GM23338 (cell line): ENCODE results near the gene OPN3. TPM values are rescaled to one million over a fixed set of nuclear protein-coding genes. Genes with fewer than 3 reads are reported as not detected.

Experiments used
- ATAC-seq: fragments of 200-7000 bp; cut with Tn5 transposase; 3 replicates; pipeline ENCODE4 v1.9.1; 2020
- DNase-seq: peaks from one replicate; pipeline ENCODE4 v3.0.0-alpha.2; 2015; ENCODE audit warnings: low spot score
- H2AFZ ChIP-seq: fragments of 200-600 bp; sonication (generic); 2 replicates; pipeline ENCODE4 v1.8.0; 2016; ENCODE audit warnings: antibody characterized with exemption, mild to moderate bottlenecking, moderate library complexity
- H3F3A ChIP-seq: fragments of 200-600 bp; sonication (generic); replicated peaks from 2 replicates; pipeline ENCODE4 v1.8.0; 2017; ENCODE audit warnings: antibody characterized with exemption, mixed run types, low read depth
- H3K27ac ChIP-seq: fragments of 200-600 bp; sonication (generic); 2 replicates; pipeline ENCODE4 v1.6.1; 2016; ENCODE audit warnings: low read depth
- H3K27me3 ChIP-seq: fragments of 200-600 bp; sonication (generic); 2 replicates; pipeline ENCODE4 v1.8.0; 2016; ENCODE audit warnings: mild to moderate bottlenecking, mixed run types, moderate library complexity; ENCODE audit not compliant: insufficient read depth
- H3K36me3 ChIP-seq: fragments of 200-600 bp; sonication (generic); 2 replicates; pipeline ENCODE4 v1.8.0; 2016; ENCODE audit warnings: mild to moderate bottlenecking; ENCODE audit not compliant: insufficient read depth
- H3K4me1 ChIP-seq: fragments of 200-600 bp; sonication (generic); 2 replicates; pipeline ENCODE4 v1.8.0; 2016; ENCODE audit warnings: mild to moderate bottlenecking, moderate library complexity; ENCODE audit not compliant: insufficient read depth
- H3K4me2 ChIP-seq: fragments of 200-600 bp; sonication (generic); 2 replicates; pipeline ENCODE4 v1.7.1; 2017; ENCODE audit warnings: mixed run types
- H3K4me3 ChIP-seq: fragments of 200-600 bp; sonication (generic); 2 replicates; pipeline ENCODE4 v1.6.1; 2016; ENCODE audit warnings: mixed run types
- H3K79me2 ChIP-seq: fragments of 200-600 bp; sonication (generic); replicated peaks from 2 replicates; pipeline ENCODE4 v1.8.0; 2017; ENCODE audit warnings: mild to moderate bottlenecking; ENCODE audit not compliant: insufficient read depth
- H3K9me2 ChIP-seq: fragments of 200-600 bp; sonication (generic); 2 replicates; pipeline ENCODE4 v1.8.0; 2017; ENCODE audit not compliant: insufficient read depth
- H4K20me1 ChIP-seq: fragments of 200-600 bp; sonication (generic); replicated peaks from 2 replicates; pipeline ENCODE4 v1.8.0; 2017; ENCODE audit warnings: mild to moderate bottlenecking; ENCODE audit not compliant: insufficient read depth
- H3K27ac Mint-ChIP-seq: 2 replicates; pipeline ENCODE4 v1.8.0; 2020; ENCODE audit warnings: inconsistent platforms, mild to moderate bottlenecking, moderate library complexity, mixed read lengths
- H3K27me3 Mint-ChIP-seq: 3 replicates; pipeline ENCODE4 v1.8.0; 2022; ENCODE audit warnings: low read depth, mild to moderate bottlenecking, moderate library complexity, mixed read lengths, inconsistent platforms; ENCODE audit not compliant: insufficient read depth, poor library complexity
- H3K36me3 Mint-ChIP-seq: 3 replicates; pipeline ENCODE4 v1.8.0; 2021; ENCODE audit warnings: low read depth, mild to moderate bottlenecking, inconsistent platforms, moderate library complexity, mixed read lengths
- H3K4me1 Mint-ChIP-seq: 3 replicates; pipeline ENCODE4 v1.8.0; 2020; ENCODE audit warnings: mild to moderate bottlenecking, inconsistent platforms, mixed read lengths
- H3K4me3 Mint-ChIP-seq: 3 replicates; pipeline ENCODE4 v1.8.0; 2021; ENCODE audit warnings: moderate library complexity, mild to moderate bottlenecking, inconsistent platforms, mixed read lengths
- H3K9me3 Mint-ChIP-seq: 3 replicates; pipeline ENCODE4 v1.8.0; 2020; ENCODE audit warnings: moderate library complexity, mild to moderate bottlenecking, inconsistent platforms, mixed read lengths
- CREB1 ChIP-seq: fragments of 250-450 bp; sonication (Bioruptor Pico); IDR thresholded peaks from 2 replicates; pipeline ENCODE4 v1.5.0; 2020; ENCODE audit warnings: low read depth, mild to moderate bottlenecking, moderate library complexity
- CTCF ChIP-seq, 2 experiments: fragments of 200-600 bp in 1 of 2; sonication (generic) in 1 of 2; conservative IDR thresholded peaks; 2 replicates each; pipeline versions ENCODE4 v1.5.1 to v1.6.1; 2016 to 2017; ENCODE audit warnings: antibody characterized with exemption in 2 of 2, low read depth in 2 of 2, mild to moderate bottlenecking in 2 of 2, moderate library complexity in 1 of 2
- ETS1 ChIP-seq: IDR thresholded peaks from 2 replicates; pipeline ENCODE4 v1.6.1; 2016; ENCODE audit warnings: antibody characterized with exemption
- EZH2 ChIP-seq: fragments of 200-600 bp; sonication (generic); IDR thresholded peaks from one replicate; pipeline ENCODE4 v1.8.0; 2017; ENCODE audit warnings: antibody characterized with exemption, mild to moderate bottlenecking, low read depth; ENCODE audit not compliant: unreplicated experiment
- EZH2phosphoT487 ChIP-seq: fragments of 200-600 bp; sonication (generic); IDR thresholded peaks from one replicate; pipeline ENCODE4 v1.8.1; 2018; ENCODE audit warnings: antibody characterized with exemption; ENCODE audit not compliant: unreplicated experiment
- JUNB ChIP-seq: IDR thresholded peaks from one replicate; pipeline ENCODE4 v1.6.1; 2016; ENCODE audit warnings: antibody characterized with exemption; ENCODE audit not compliant: unreplicated experiment
- NANOG ChIP-seq: IDR thresholded peaks from 2 replicates; pipeline ENCODE4 v1.6.1; 2016; ENCODE audit warnings: antibody characterized with exemption, borderline replicate concordance
- POLR2AphosphoS5 ChIP-seq: IDR thresholded peaks from 2 replicates; pipeline ENCODE4 v1.6.1; 2016; ENCODE audit warnings: antibody characterized with exemption, low read depth
- REST ChIP-seq: IDR thresholded peaks from one replicate; pipeline ENCODE4 v1.6.1; 2018; ENCODE audit warnings: antibody characterized with exemption; ENCODE audit not compliant: unreplicated experiment
- STAT1 ChIP-seq: IDR thresholded peaks from one replicate; pipeline ENCODE4 v1.6.1; 2016; ENCODE audit warnings: antibody characterized with exemption; ENCODE audit not compliant: unreplicated experiment
- ZNF114 ChIP-seq: fragments of 250-450 bp; sonication (Bioruptor Pico); IDR thresholded peaks from 2 replicates; pipeline ENCODE4 v1.5.0; 2020; ENCODE audit warnings: mild to moderate bottlenecking, moderate library complexity
- ZNF331 ChIP-seq: fragments of 250-450 bp; sonication (Bioruptor Pico); IDR thresholded peaks from 2 replicates; pipeline ENCODE4 v1.5.0; 2020; ENCODE audit warnings: low read depth, mild to moderate bottlenecking, moderate library complexity
- ZNF462 ChIP-seq: fragments of 250-450 bp; sonication (Bioruptor Pico); IDR thresholded peaks from 2 replicates; pipeline ENCODE4 v1.5.0; 2020; ENCODE audit warnings: mild to moderate bottlenecking, moderate library complexity
- polyA plus RNA-seq: library from polyadenylated mRNA; unstranded; fragments of >200 nt; fragmentation: Nextera tagmentation; extraction: Ambion mirVana; gene quantifications from 2 replicates; pipeline ENCODE4 v1.2.1, GENCODE V29; 2016
- total RNA-seq: library from RNA; depleted of rRNA; stranded (reverse); fragments of >200 nt; shearing (Covaris generic); gene quantifications from 2 replicates; pipeline ENCODE4 v1.2.3, GENCODE V29; 2014

Gene OPN3
- total and polyA plus RNA-seq, 2 experiments from 2014 or later = 23.7 to 46.8 TPM

- Histone ChIP-seq H3K36me3 (peaks cover 5% of the 10 kb centered on the region; the same call in 1 of the 2 replicates), H3K79me2 (peaks cover 89% of the 10 kb centered on the region), H3K4me3 (no peak overlapping the region), H3F3A (no peaks in the 10 kb centered on the region), H3K9me2 (no peaks in the 10 kb centered on the region), H3K4me1 (peaks cover 26% of the 10 kb centered on the region), H4K20me1 (peaks cover 14% of the 10 kb centered on the region), H3K27me3 (no peaks in the 10 kb centered on the region), H3K27ac (no peak overlapping the region), H2AFZ (no peak overlapping the region), H3K4me2 (no peak overlapping the region)
- no peak for TF ChIP-seq CTCF (conservative IDR thresholded peaks at IDR 0.05; ENCODE audit: low read depth in 2 of 2)
- TF ChIP-seq ZNF331 (CRISPR knock-in tag) = no peak
- no peak for TF ChIP-seq EZH2phosphoT487
- TF ChIP-seq ETS1 = no peak
- TF ChIP-seq ZNF462 (CRISPR knock-in tag) = no peak
- no peak for TF ChIP-seq ZNF114 (CRISPR knock-in tag)
- no peak for TF ChIP-seq POLR2AphosphoS5
- TF ChIP-seq CREB1 = no peak
- no peak for TF ChIP-seq NANOG
- no peak for TF ChIP-seq JUNB
- no peak for TF ChIP-seq STAT1
- no peak for TF ChIP-seq EZH2
- TF ChIP-seq REST = no peak
- peaks cover 4% of the 10 kb centered on the region for H3K27me3 Mint-ChIP-seq
- ATAC-seq (no peak), DNase-seq (no peak)
- peaks cover 38% of the 10 kb centered on the region for H3K4me1 Mint-ChIP-seq
- H3K9me3 Mint-ChIP-seq = peaks cover 2% of the 10 kb centered on the region
- peaks cover 34% of the 10 kb centered on the region for H3K36me3 Mint-ChIP-seq
- H3K27ac Mint-ChIP-seq = no peak overlapping the region
- H3K4me3 Mint-ChIP-seq = no peak overlapping the region
These were observed 4.5 kb downstream of the OPN3 start for GRCh38 chr1:241635556-241636152.
